Measurements from ENCODE around the gene TRIO. TPM values are rescaled to one million over a fixed set of nuclear protein-coding genes. Genes with fewer than 3 reads are reported as not detected.
A peak's percentile ranks its signal among the peaks of the same experiment; 100 is the strongest.

Gene TRIO
- total and polyA plus RNA-seq, 2 donors (not counting 3 experiments of a cell fraction or from before 2014, with no cell fraction given): 82.9 to 248 TPM

DNA sequence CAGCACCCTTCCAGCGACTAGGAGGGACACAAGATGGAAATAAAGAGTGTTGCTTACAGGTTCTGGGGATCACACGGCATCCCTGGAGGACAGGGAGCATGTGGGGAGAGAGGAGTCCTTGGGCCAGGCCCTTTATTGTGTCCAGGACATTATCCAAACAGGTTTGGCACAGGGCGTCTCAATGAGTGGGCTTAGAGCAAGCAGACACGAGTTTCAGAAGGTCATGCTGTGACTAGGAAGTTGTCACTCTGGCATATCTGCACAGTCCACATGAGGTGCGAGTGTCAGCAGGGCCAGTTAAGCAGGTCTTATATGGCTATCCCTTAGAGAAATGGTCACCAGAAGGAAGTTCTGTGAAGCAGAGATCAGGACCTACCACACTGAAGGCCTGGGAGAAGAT lies 263.9 kb downstream of the TRIO start:
- H3K4me2 ChIP-seq (ENCODE audit: insufficient read depth, low read length): peak overlapping the region; percentile 19
- POLR2A ChIA-PET: no interaction called here
- DNase-seq (ENCODE audit: low read depth, low spot score): no peak
- no peak overlapping the region for H3K4me3 ChIP-seq (replicated peaks in 1 of 3; ENCODE audit: insufficient read depth in 1 of 3, low read depth in 1 of 3, low read length in 3 of 3)
- TF ChIP-seq POLR2A (IDR thresholded peaks at IDR 0.05; ENCODE audit: low read depth, low read length) (no peak), FOS (IDR thresholded peaks at IDR 0.05; ENCODE audit: borderline replicate concordance, insufficient read depth, low read length) (no peak), JUN (IDR thresholded peaks at IDR 0.05; ENCODE audit: borderline replicate concordance, insufficient read depth, insufficient read length, low read depth) (no peak), MYC (IDR thresholded peaks at IDR 0.05; ENCODE audit: low read depth, low read length) (no peak), EZH2 (IDR thresholded peaks at IDR 0.05; ENCODE audit: borderline replicate concordance, low read depth, low read length, severe bottlenecking) (no peak), GATA2 (IDR thresholded peaks at IDR 0.05; ENCODE audit: insufficient read depth, insufficient read length, low read depth, low read length) (no peak), POLR2AphosphoS5 (IDR thresholded peaks at IDR 0.05; ENCODE audit: insufficient read depth, low read depth, low read length) (no peak)
- TF ChIP-seq, protein P1, sequence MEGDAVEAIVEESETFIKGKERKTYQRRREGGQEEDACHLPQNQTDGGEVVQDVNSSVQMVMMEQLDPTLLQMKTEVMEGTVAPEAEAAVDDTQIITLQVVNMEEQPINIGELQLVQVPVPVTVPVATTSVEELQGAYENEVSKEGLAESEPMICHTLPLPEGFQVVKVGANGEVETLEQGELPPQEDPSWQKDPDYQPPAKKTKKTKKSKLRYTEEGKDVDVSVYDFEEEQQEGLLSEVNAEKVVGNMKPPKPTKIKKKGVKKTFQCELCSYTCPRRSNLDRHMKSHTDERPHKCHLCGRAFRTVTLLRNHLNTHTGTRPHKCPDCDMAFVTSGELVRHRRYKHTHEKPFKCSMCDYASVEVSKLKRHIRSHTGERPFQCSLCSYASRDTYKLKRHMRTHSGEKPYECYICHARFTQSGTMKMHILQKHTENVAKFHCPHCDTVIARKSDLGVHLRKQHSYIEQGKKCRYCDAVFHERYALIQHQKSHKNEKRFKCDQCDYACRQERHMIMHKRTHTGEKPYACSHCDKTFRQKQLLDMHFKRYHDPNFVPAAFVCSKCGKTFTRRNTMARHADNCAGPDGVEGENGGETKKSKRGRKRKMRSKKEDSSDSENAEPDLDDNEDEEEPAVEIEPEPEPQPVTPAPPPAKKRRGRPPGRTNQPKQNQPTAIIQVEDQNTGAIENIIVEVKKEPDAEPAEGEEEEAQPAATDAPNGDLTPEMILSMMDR (IDR thresholded peaks at IDR 0.05; ENCODE audit: extremely low read depth in 1 of 2, insufficient read depth in 1 of 2, low read depth in 1 of 2, low read length in 2 of 2): no peak
- TF ChIP-seq, protein P2, sequence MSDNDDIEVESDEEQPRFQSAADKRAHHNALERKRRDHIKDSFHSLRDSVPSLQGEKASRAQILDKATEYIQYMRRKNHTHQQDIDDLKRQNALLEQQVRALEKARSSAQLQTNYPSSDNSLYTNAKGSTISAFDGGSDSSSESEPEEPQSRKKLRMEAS (IDR thresholded peaks at IDR 0.05; ENCODE audit: insufficient read depth, insufficient read length): no peak
- H4K20me1 ChIP-seq (replicated peaks; ENCODE audit: control insufficient read depth, extremely low read depth, insufficient read depth, low read length): no peaks in the 10 kb centered on the region
- intact Hi-C loops (cut with micrococcal nuclease): loop anchor here (5.0 kb wide), 1 partner anchor 420 kb away; no protein-coding TSS in a partner anchor
- H3K9me3 ChIP-seq (replicated peaks; ENCODE audit: control insufficient read depth, insufficient read depth, low read length): no peaks in the 10 kb centered on the region
- no peaks in the 10 kb centered on the region for H3K9me1 ChIP-seq (replicated peaks; ENCODE audit: control insufficient read depth, extremely low read depth, insufficient read depth, low read length)
- peaks cover 12 to 14% of the 10 kb centered on the region in 2 experiments for H3K36me3 ChIP-seq (ENCODE audit: control insufficient read depth in 2 of 2, extremely low read depth in 1 of 2, insufficient read depth in 2 of 2, low read length in 2 of 2)
- FAIRE-seq: peak; percentile 21
- H3K27me3 ChIP-seq (ENCODE audit: control insufficient read depth in 2 of 2, insufficient read depth in 2 of 2, low read length in 2 of 2): no peaks in the 10 kb centered on the region
- H2AFZ ChIP-seq (ENCODE audit: low read depth, low read length): no peak overlapping the region
- peak overlapping the region; percentile 98 for H3K27ac ChIP-seq (ENCODE audit: insufficient read depth, low read depth, low read length)
- H3K9ac ChIP-seq (replicated peaks; ENCODE audit: extremely low read depth, insufficient read depth, low read length): peak overlapping the region; percentile 59
- BruUV-seq (replicated peaks): TSS peak; percentile 34
- peaks cover 33% of the 10 kb centered on the region for H3K4me1 ChIP-seq (ENCODE audit: control insufficient read depth, extremely low read depth, insufficient read depth, low read length)
- CTCF ChIA-PET: interaction anchor here (0.7 to 4.3 kb wide), 5 partner anchors 7 to 242 kb away, joined by 3 to 23 read pairs (median 4); no protein-coding TSS in a partner anchor
- H3K79me2 ChIP-seq (ENCODE audit: control insufficient read depth, insufficient read depth, low read length): peaks cover 17% of the 10 kb centered on the region
- dilution Hi-C loops (cut with MboI; ENCODE audit: extremely low pct_ligation_motif_present, low sequenced_read_pairs): no loop called here
